Measurements from ENCODE around the gene STK10.
A peak's percentile ranks its signal among the peaks of the same experiment; 100 is the strongest.

Gene STK10

GRCh38 chr5:172188893-172189692 is 1.1 kb upstream of the STK10 start:
- DNase-seq: no peak

DNA sequence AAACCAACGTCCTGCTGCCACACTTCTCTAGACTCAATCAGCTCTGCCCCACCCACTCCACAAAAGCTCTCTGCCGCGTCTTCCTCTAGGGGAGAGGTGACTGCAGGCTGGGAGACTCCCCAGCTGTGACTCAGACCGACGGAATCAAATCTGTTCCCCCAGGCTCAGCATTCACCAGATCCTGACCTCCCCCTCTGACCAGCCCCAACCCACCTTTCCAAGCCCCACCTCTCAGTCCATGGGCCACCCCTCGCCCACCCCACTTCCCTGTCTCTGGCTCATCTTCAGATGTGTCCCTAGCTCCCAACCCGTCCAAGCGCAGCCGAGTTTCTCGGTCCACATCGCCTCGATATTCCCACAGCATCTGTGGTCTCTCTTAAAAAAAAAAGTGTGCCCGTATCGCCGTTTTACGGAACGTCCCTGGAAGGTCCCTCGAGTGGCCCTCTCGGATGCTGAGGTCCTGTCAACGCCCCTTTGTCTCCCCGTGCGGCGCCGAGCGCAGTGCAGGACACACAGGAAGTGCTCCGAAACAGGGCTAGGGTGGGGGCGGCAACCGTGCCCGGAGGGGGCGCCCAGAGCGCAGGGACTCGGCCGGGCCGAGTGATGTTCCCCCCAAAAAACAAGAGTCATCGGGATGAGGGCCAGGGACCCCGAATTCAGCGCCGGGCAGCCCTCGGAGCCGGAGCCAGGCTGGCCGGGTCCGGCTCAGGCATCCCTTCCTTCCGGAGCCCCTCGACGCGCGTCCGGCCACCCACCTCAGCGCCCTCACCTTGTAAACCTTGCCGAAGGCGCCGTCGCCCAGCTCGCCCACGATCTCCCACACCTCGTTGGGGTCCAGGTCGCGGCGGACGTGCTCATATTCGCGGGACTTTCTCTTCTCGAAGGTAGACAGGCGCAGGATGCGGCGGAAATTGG is 649 bp downstream of the STK10 start:
- peak; percentile 72 for DNase-seq

DNA sequence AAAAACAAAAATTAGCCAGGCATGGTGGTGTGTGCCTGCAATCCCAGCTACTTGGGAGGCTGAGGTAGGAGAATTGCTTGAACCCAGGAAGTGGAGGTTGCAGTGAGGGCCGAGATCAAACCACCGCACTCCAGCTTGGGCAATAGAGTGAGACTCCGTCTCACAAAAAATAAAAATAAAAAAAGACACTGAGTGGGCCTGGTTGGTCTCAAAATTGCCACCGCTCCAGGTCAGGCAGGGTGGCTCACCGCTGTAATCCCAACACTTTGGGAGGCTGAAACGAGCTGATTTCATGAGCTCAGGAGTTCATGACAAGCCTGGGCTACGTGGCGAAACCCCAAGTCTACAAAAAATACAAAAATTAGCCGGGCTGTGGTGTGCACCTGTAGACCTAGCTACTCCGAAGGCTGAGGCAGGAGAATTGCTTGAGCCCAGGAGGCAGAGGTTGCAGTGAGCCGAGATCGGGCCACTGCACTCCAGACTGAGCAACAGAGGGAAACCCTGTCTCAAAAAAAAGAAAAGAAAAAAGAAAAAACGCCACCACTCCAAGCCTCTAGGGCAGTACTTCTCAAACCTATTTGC is 1.8 kb downstream of the STK10 start:
- DNase-seq: no peak

DNA sequence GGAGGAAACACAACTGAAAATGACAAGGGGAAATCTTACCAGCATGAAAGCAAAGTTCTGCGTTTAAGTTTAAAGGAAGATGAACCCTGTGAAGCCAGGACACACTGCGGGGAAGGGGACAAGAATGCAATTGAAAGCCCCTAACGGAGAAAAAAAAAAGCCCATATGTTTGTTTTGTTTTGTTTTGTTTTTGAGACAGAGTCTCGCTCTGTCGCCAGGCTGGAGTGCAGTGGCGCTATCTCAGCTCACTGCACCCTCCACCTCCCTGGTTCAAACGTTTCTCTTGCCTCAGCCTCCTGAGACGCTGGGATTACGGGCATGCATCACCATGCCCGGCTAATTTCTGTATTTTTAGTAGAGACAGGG is 2.9 kb downstream of the STK10 start:
- DNase-seq: no peak

GRCh38 chr5:172183881-172184280 is 4.1 kb downstream of the STK10 start:
- DNase-seq: no peak

DNA sequence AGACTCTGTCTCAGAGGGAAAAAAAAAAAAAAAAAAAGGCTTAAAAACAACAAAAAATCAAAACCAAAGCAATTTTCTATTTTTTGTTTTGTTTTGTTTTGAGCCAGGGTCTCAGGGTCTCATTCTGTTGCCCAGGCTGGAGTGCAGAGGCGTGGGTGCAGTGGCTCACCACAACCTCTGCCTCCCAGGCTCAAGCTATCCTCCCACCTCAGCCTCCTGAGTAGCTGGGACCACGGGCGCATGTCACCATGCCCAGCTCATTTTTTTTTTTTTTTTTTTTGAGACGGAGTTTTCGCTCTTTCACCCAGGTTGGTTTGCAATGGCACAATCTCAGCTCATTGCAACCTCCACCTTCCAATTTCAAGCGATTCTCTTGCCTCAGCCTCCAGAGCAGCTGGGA is 5.7 kb downstream of the STK10 start:
- DNase-seq: no peak

- DNase-seq: no peak
Measured at GRCh38 chr5:172180936-172181335, 7.1 kb downstream of the STK10 start.

- peak; percentile 38 for DNase-seq
Measured at GRCh38 chr5:172178991-172179989, 8.7 kb downstream of the STK10 start.

DNA sequence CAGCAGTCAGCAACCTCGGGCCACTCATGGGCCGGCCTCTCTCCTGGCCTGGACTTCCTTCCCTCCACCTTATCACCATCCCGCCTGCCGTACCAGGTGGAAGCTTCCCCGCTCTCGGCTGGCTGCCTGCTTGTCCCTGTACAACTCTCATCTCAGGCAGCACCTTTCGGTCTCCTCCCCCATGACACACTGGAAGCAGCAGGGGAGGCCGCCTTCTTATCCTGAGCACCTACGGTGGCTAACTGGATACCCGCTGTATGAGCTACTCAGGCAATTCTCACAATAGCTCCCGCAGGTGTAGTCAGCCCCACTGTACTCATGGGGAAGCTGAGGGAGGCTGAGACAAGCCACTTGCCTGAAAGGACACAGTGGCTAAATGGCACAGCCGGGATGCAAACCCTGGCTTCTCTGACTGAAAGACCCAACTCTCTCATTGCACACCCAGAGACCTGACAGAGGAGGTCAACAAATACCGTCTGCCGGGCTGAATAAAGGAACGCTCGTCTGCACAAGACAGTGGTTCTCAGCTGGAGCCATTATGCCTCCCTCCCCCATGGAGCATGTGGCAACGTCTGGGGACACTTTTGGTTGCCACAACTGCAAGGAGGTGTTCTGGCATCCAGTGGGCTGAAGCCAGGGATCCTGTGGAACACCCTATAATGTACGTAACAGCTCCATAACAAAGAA is 9.6 kb downstream of the STK10 start:
- DNase-seq: peak; percentile 41

- no peak for DNase-seq
Measured at GRCh38 chr5:172177176-172177575, 10.8 kb downstream of the STK10 start.

DNA sequence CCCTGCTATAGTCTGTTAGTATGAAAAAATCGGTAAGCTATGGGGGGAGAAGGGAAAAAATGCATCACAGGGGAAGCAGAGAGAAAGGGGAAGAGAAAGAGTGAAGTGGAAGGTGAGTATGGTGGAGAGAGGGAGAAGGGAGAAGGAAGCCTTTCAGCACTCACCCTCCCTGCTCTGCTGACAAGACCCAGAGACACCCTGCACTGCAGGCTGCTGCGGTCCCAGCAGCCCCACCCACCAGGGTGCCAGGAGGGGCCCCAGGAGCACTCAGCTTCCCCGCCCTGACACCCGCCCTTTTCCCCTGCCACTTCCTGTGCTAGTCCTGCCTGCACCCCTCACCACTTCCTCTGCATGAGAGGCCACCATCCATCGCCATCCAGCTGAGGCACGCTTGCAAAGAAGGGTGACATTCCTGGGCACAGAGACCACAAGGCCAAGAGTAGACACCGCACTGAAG is 12.7 kb downstream of the STK10 start:
- DNase-seq: peak; percentile 70

DNA sequence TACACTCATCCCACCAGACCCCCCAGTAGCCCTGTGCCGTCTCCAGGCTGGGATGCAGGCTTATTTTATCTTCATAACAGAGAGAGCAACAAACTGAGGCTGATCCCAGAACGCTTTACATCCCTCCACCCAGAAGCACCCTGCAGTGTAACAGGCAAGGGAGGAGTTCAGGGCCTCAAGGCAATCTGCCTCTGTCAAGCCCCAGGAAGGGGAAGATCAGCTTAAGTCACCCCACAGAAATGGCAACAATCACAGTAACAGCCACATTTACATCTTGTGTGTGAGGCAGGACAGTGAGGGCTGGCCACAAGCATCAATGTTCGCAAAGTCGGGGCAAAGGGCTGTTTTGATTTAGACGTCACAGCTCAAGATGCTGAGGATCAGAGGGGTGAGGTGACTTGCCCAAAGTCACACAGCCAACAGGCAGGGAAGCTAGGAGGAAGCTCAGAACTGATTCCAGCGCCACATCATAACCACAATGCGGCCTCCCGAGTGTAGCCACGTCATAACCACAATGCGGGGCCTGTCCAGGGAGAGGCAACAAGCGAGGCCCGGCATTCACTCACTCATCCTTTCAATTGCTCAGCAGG is 14.4 kb downstream of the STK10 start:
- peak; percentile 65 for DNase-seq

- no peak for DNase-seq
Measured at GRCh38 chr5:172172912-172173563, 15.0 kb downstream of the STK10 start.

- no peak for DNase-seq
Measured at GRCh38 chr5:172171118-172171517, 16.9 kb downstream of the STK10 start.

- DNase-seq: no peak
Measured at GRCh38 chr5:172170251-172170701, 17.7 kb downstream of the STK10 start.

- DNase-seq: no peak
Measured at GRCh38 chr5:172169216-172169615, 18.8 kb downstream of the STK10 start.

DNA sequence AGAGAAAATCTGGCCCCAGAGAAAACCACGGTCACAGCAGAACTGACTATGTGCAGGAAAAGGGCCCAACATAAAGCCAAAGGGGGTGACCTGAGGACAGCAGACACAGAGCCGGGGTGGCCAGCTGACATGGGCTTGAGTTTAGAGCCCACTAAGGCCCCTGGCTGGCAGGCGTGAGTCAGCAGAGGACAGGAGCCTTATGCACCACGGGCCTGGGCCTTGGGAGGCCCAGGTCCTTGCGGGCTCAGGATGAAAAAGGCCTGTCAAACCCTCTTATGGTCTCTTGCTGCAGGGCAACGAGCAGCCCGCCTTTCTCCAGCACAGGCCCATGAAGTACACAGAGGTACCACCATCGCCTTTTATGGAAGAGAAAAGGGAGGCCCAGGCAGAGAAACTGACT is 19.7 kb downstream of the STK10 start:
- no peak for DNase-seq

- DNase-seq: no peak
Measured at GRCh38 chr5:172167895-172168294, 20.1 kb downstream of the STK10 start.

DNA sequence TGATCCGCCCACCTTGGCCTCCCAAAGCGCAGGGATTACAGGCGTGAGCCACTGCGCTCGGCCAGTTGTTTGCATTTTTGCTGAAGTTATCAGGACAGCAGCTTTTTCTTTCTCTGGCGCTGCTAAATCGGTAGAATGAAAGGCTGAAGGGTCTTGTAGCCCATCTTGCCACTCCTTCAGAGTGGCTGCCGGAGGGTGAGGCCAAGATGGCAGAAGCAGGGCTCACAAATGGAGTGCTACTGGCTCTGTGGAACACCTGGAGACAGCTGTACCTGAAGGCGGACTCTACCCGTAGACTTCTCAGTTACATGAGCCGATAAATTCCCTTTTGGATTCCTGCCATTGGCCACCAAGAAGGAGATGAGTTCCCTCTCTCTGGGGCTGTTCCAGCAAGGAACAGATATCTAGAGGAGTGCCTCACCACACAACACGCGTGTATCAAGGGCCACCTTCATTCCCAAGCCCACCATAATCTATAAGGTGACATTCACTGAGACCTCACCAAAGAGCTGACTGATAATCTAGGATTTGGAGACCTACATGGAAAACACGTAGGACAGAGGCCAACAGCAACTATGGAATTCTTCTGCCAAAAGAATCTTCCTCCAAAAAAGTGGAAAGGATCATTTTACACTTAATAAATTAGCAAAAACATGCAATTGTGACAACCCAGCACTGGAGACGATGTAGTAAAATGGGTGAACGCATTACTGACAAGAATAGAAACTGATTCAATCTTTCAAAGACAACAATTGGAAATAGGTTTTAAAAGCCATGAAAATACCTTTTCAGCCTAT is 21.8 kb downstream of the STK10 start:
- DNase-seq: no peak

DNA sequence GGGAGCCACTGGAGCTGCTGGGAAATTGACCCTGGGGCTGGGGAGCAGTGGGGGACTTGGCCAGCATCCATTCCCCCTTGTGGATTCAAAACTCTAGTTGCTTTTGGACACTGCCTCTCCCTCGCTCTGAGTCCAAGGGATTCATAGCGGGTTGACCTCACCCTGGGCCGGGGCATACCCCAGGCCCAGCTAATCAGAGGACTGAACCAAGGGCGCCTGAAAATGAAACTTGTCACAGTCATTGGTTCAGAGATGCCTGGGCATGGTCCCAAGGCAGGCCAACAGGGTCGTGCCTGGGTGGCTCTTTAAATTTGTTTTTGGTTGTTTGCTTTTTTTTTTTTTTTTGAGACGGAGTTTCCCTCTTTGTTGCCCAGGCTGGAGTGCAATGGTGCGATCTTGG is 22.6 kb downstream of the STK10 start:
- no peak for DNase-seq
